K562 (cell line): Measurements from ENCODE around the gene POFUT2. TPM values are rescaled to one million over a fixed set of nuclear protein-coding genes. Genes with fewer than 3 reads are reported as not detected.

Experiments used
- ATAC-seq: fragments of 200-7000 bp; cut with Tn5 transposase; 3 replicates; pipeline ENCODE4 v1.9.1; 2020; ENCODE audit warnings: moderate library complexity
- BruUV-seq: library from RNA; stranded (reverse); fragments of 400-500 nt; replicated peaks from 2 replicates; lab custom pipeline; 2021; lab: Mats Ljungman, UMichigan
- CTCF ChIA-PET: fragments of 300-600 bp; formaldehyde crosslinking; extraction: SDS; loops from one replicate; lab custom pipeline; 2021; ENCODE audit warnings: low intra/inter-chr PET ratio; lab: Yijun Ruan, JAX
- POLR2A ChIA-PET: fragments of 300-600, 350-650 bp; sonication (Branson Sonifier 250); formaldehyde crosslinking; extraction: SDS; loops from one replicate; lab custom pipeline; 2021; ENCODE audit warnings: antibody characterized with exemption, inconsistent platforms; lab: Yijun Ruan, JAX
- DNase-seq, 4 experiments: peaks; one replicate each; pipeline versions ENCODE4 v3.0.0 to v3.0.0-alpha.2; 2011 to 2018; ENCODE audit warnings: low spot score in 3 of 4, mixed read lengths in 3 of 4; ENCODE audit errors: extremely low read depth in 1 of 4
- FAIRE-seq: peaks from 2 replicates; lab custom pipeline; 2011; peaks lifted over from hg19 to GRCh38; lab: Jason Lieb, UNC
- H2AFZ ChIP-seq: 2 replicates; pipeline ENCODE4 v1.6.0; 2011; ENCODE audit warnings: low read depth, low read length, control low read depth, inconsistent platforms
- H3K27ac ChIP-seq: fragments of 200-600 bp; 3 replicates; pipeline ENCODE4 v1.8.0; 2011; ENCODE audit warnings: low read depth, mild to moderate bottlenecking, control low read depth, inconsistent platforms, low read length, moderate library complexity, mixed read lengths; ENCODE audit errors: extremely low read depth
- H3K27me3 ChIP-seq, 2 experiments: fragments of 300-600 bp in 1 of 2; 2 replicates in 1 of 2; 3 replicates in 1 of 2; pipeline versions ENCODE4 v1.6.0 to v1.8.0; 2011; ENCODE audit warnings: inconsistent platforms in 2 of 2, low read length in 2 of 2, mild to moderate bottlenecking in 1 of 2, mixed read lengths in 1 of 2, moderate library complexity in 1 of 2; ENCODE audit not compliant: control insufficient read depth in 2 of 2, insufficient read depth in 2 of 2
- H3K36me3 ChIP-seq: fragments of 300-600 bp; 3 replicates; pipeline ENCODE4 v1.8.0; 2011; ENCODE audit warnings: mild to moderate bottlenecking, low read length, inconsistent platforms; ENCODE audit not compliant: control insufficient read depth, insufficient read depth
- H3K4me1 ChIP-seq, 2 experiments: fragments of 200-600 bp in 1 of 2; replicated peaks in 1 of 2; 2 replicates in 1 of 2; 3 replicates in 1 of 2; pipeline versions ENCODE4 v1.5.1 to v1.8.0; 2011; ENCODE audit warnings: inconsistent platforms in 2 of 2, low read length in 2 of 2, mild to moderate bottlenecking in 1 of 2, mixed read lengths in 1 of 2, moderate library complexity in 1 of 2; ENCODE audit not compliant: control insufficient read depth in 2 of 2, insufficient read depth in 2 of 2
- H3K4me2 ChIP-seq: 2 replicates; pipeline ENCODE4 v1.6.1; 2011; ENCODE audit warnings: low read length, control low read depth, inconsistent platforms, mixed read lengths; ENCODE audit not compliant: insufficient read depth
- H3K4me3 ChIP-seq: fragments of 200-600 bp; sonication (generic), shearing (Covaris generic); 2 replicates; pipeline ENCODE4 v1.5.1; 2016; ENCODE audit warnings: control low read depth, inconsistent platforms
- H3K79me2 ChIP-seq: fragments of 200-600 bp; 3 replicates; pipeline ENCODE4 v1.8.0; 2011; ENCODE audit warnings: low read length, inconsistent platforms; ENCODE audit not compliant: control insufficient read depth, insufficient read depth
- H3K9ac ChIP-seq, 2 experiments: 2 replicates each; pipeline versions ENCODE4 v1.6.0 to v1.6.1; 2011; ENCODE audit warnings: low read depth in 2 of 2, low read length in 2 of 2, control low read depth in 1 of 2, inconsistent platforms in 1 of 2, mild to moderate bottlenecking in 1 of 2, mixed read lengths in 1 of 2; ENCODE audit not compliant: insufficient read depth in 1 of 2
- H3K9me1 ChIP-seq: one replicate; pipeline ENCODE4 v1.6.0; 2011; ENCODE audit warnings: inconsistent platforms, mild to moderate bottlenecking, low read length, moderate library complexity; ENCODE audit not compliant: control insufficient read depth, insufficient read depth
- H3K9me3 ChIP-seq: replicated peaks from 2 replicates; pipeline ENCODE4 v1.5.1; 2011; ENCODE audit warnings: low read depth, low read length, inconsistent platforms; ENCODE audit not compliant: control insufficient read depth, insufficient read depth
- H4K20me1 ChIP-seq: replicated peaks from 2 replicates; pipeline ENCODE4 v1.6.1; 2011; ENCODE audit warnings: low read length, inconsistent platforms, mixed read lengths; ENCODE audit not compliant: control insufficient read depth, insufficient read depth
- ASH1L ChIP-seq: fragments of 450-650 bp; IDR thresholded peaks from 2 replicates; pipeline ENCODE4 v1.6.1; 2018; ENCODE audit warnings: borderline replicate concordance, mild to moderate bottlenecking, low read depth; ENCODE audit not compliant: partially characterized antibody
- CLOCK ChIP-seq: fragments of 250-450 bp; sonication (Bioruptor Pico); IDR thresholded peaks from 2 replicates; pipeline ENCODE4 v1.4.0; 2020; ENCODE audit warnings: mild to moderate bottlenecking, moderate library complexity, borderline replicate concordance
- ZBTB26 ChIP-seq: fragments of 450-650 bp; formaldehyde crosslinking; IDR thresholded peaks from 2 replicates; pipeline ENCODE4 v1.4.0; 2022; ENCODE audit warnings: missing genetic modification characterization
- ZNF408 ChIP-seq: fragments of 250-450 bp; sonication (Bioruptor Pico); IDR thresholded peaks from 2 replicates; pipeline ENCODE4 v1.4.0; 2020; ENCODE audit warnings: low read depth, mild to moderate bottlenecking, moderate library complexity
- WGBS: fragments of 100-300 bp; shearing (Covaris generic); methylation state at CpG from one replicate; pipeline ENCODE4 v1.1.6; 2016; ENCODE audit warnings: low coverage, mixed read lengths; ENCODE audit not compliant: insufficient coverage; ENCODE audit errors: missing lambda C conversion rate; 5-methylcytosine and 5-hydroxymethylcytosine counted together
- in situ Hi-C: fragments of 300-500 bp; cut with MboI; formaldehyde crosslinking; loops from 4 replicates; pipeline ENCODE4 v1.15.0; 2018; ENCODE audit warnings: inconsistent platforms, mixed read lengths
- intact Hi-C: fragments of 100-400 bp; cut with micrococcal nuclease; formaldehyde crosslinking; loops from 2 replicates; pipeline ENCODE4 v1.14.2; 2022
- polyA plus RNA-seq, 8 experiments: library from polyadenylated mRNA; depleted of rRNA in 4 of 8; stranded (reverse) in 5 of 8; unstranded in 3 of 8; fragments of >200 nt; fragmentation: Nextera tagmentation in 2 of 8; fragmentation: Illumina TruSeq in 1 of 8; extraction: Ambion mirVana in 2 of 8; extraction: Trizol in 1 of 8; gene quantifications; 2 replicates each; pipeline versions ENCODE4 v1.2.1 to v1.2.3, GENCODE V29; 2011 to 2014; ENCODE audit warnings: inconsistent platforms in 1 of 8, missing spikeins in 1 of 8
- total RNA-seq, 7 experiments: library from RNA; depleted of rRNA in 6 of 7; stranded (reverse); fragments of >200 nt in 6 of 7; fragmentation: Illumina TruSeq in 2 of 7; extraction: Trizol in 2 of 7; gene quantifications; 2 replicates each; pipeline versions ENCODE4 v1.2.1 to v1.2.3, GENCODE V29; 2011 to 2021; ENCODE audit warnings: low replicate concordance in 1 of 7

POFUT2 gene
- total and polyA plus RNA-seq, 9 of the 15 experiments (the other 6 are each of a cell fraction or from before 2014, with no cell fraction given), result 1.1 to 24.2 (median 11.0) TPM

GRCh38 chr21:45228656-45229240, 58.9 kb downstream of the POFUT2 start:
- CTCF ChIA-PET, result no interaction called here
- no TSS peak for BruUV-seq
- H3K9me3 ChIP-seq, result no peaks in the 10 kb centered on the region
- H3K4me3 ChIP-seq, result no peak overlapping the region
- H3K79me2 ChIP-seq, result no peaks in the 10 kb centered on the region
- FAIRE-seq, result no peak
- no peaks in the 10 kb centered on the region for H3K9me1 ChIP-seq
- H3K27ac ChIP-seq, result no peak overlapping the region
- TF ChIP-seq CLOCK (CRISPR knock-in tag) (no peak), ZBTB26 (CRISPR knock-in tag) (no peak), ZNF408 (CRISPR knock-in tag) (no peak), ASH1L (no peak)
- no peak overlapping the region for H3K4me2 ChIP-seq
- POLR2A ChIA-PET, result no interaction called here
- no peak overlapping the region for H3K9ac ChIP-seq
- DNase-seq, result no peak
- no peak for ATAC-seq
- H3K36me3 ChIP-seq, result no peaks in the 10 kb centered on the region
- H4K20me1 ChIP-seq, result peaks cover 8% of the 10 kb centered on the region
- intact Hi-C loops (loop anchor here (5.0 kb wide), 1 partner anchor 76 kb away; no protein-coding TSS in a partner anchor), in situ Hi-C loops (no loop called here)
- H3K27me3 ChIP-seq, result peaks cover 58 to 59% of the 10 kb centered on the region in 2 experiments
- H2AFZ ChIP-seq, result no peak overlapping the region
- WGBS, result 0% methylated on average over 3 of the region's 3 CpGs
- no peaks in the 10 kb centered on the region; a peak in 1 of 5 replicates for H3K4me1 ChIP-seq
